Panc1 (cell line): ENCODE data around the gene VPS41.

ENCODE experiments used
- CTCF ChIP-seq: fragments of 450-650 bp; IDR thresholded peaks from 2 replicates; pipeline ENCODE4 v1.5.1; 2017; ENCODE audit warnings: mild to moderate bottlenecking
- SIN3A ChIP-seq: IDR thresholded peaks from 2 replicates; pipeline ENCODE4 v1.6.1; 2012; ENCODE audit warnings: low read depth, mild to moderate bottlenecking, low read length, moderate library complexity, borderline replicate concordance; ENCODE audit not compliant: insufficient read depth

GRCh38 chr7:38756521-38756920 is 152.5 kb downstream of the VPS41 start:
- TF ChIP-seq CTCF (no peak), SIN3A (no peak)
